RKO (cell line): ENCODE results near the gene ZFAND6.
"Not testable (repeated sequence)": the region's sequence is repeated elsewhere in the genome, so short reads cannot be mapped to it uniquely, and the experiment has no call there.

Experiments used
- DNase-seq: peaks from one replicate; pipeline ENCODE4 v3.0.0-alpha.2; 2016; ENCODE audit warnings: low spot score

ZFAND6 gene

GRCh38 chr15:80058851-80059785 lies at the start of gene ZFAND6:
Gene ZFAND6 (plus strand): TSS chr15:80059676. CDS start chr15:80120345, 60,669 bp downstream.
- peak; percentile 93 for DNase-seq

- no peak for DNase-seq
Measured at GRCh38 chr15:80010131-80010673, 49.3 kb upstream of the ZFAND6 start.

GRCh38 chr15:80011041-80011523 lies 48.4 kb upstream of the ZFAND6 start:
- DNase-seq = peak; percentile 49

GRCh38 chr15:80011596-80011995 lies 47.9 kb upstream of the ZFAND6 start:
- DNase-seq = no peak

GRCh38 chr15:80012060-80012726 lies 47.3 kb upstream of the ZFAND6 start:
- no peak for DNase-seq

DNA sequence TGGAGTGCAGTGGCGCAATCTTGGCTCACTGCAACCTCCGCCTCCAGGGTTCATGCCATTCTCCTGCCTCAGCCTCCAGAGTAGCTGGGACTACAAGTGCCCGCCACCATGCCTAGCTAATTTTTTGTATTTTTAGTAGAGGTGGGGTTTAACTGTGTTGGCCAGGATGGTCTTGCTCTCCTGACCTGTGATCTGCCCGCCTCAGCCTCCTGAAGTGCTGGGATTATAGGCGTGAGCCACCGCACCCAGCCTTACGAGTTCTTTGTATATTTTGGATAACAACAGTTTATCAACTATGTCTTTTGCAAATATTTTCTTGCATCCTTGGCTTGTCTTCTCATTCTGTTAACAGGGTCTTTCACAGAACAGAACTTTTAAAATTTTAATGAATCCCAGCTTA lies 45.3 kb upstream of the ZFAND6 start:
- not testable (repeated sequence) for DNase-seq

GRCh38 chr15:80015156-80015555 lies 44.3 kb upstream of the ZFAND6 start:
- DNase-seq = no peak

GRCh38 chr15:80016506-80016905 lies 43.0 kb upstream of the ZFAND6 start:
- DNase-seq = not testable (repeated sequence)

DNA sequence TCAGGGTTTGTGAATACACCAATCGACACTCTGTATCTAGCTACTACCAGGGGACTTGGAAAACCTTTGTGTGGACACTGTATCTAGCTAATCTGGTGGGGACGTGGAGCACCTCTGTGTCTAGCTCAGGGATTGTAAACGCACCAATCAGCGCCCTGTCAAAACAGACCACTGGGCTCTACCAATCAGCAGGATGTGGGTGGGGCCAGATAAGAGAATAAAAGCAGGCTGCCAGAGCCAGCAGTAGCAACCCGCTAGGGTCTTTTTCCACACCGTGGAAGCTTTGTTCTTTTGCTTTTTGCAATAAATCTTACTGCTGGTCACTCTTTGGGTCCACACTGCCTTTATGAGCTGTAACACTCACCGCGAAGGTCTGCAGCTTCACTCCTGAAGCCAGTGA lies 42.3 kb upstream of the ZFAND6 start:
- DNase-seq = not testable (repeated sequence)

- no peak for DNase-seq
Measured at GRCh38 chr15:80019168-80019745, 40.2 kb upstream of the ZFAND6 start.

GRCh38 chr15:80020149-80020548 lies 39.3 kb upstream of the ZFAND6 start:
- DNase-seq = not testable (repeated sequence)

- DNase-seq = no peak
Measured at GRCh38 chr15:80020731-80021130, 38.7 kb upstream of the ZFAND6 start.

DNA sequence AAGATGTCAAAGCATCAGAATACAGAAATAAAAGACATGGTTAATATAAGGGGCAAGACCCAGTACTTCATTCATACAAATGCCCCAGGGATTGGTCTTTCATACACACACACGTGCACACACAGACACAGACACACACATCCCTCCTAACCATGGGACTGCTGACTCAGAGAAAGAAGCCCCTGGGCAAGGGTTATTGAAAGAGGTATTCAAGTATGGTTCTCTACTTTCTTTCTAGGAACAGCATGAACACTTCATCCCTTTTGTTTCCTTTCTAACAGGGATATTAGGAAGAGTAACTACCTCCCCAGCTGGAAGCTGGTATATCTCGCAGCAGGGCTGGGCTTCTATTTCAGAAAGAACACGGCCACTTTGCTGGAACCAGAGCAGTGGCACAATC lies 33.2 kb upstream of the ZFAND6 start:
- DNase-seq = no peak

GRCh38 chr15:80026754-80027153 lies 32.7 kb upstream of the ZFAND6 start:
- DNase-seq = no peak

GRCh38 chr15:80028937-80029336 lies 30.5 kb upstream of the ZFAND6 start:
- no peak for DNase-seq

GRCh38 chr15:80031841-80032240 lies 27.6 kb upstream of the ZFAND6 start:
- peak; percentile 32 for DNase-seq

- no peak for DNase-seq
Measured at GRCh38 chr15:80034629-80035028, 24.8 kb upstream of the ZFAND6 start.

DNA sequence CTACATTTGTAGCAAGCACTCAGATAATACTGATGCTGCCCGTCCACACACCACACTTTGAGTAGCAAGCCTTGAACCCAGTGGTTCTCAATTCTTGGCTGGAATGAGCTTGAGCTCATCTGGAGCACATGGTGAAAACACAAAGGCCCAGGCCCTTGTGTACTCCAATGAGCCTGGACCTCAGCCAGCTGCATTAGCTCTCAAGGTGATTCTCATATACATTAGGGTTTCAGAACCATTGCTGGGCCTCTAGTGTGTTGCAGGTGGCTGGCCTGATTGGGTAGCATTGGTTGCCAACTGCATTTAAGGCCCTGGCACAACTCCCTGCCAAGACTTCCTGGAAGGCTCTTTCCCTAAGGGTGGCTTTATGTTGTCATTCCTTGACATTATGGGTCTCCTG lies 23.4 kb upstream of the ZFAND6 start:
- DNase-seq = no peak

DNA sequence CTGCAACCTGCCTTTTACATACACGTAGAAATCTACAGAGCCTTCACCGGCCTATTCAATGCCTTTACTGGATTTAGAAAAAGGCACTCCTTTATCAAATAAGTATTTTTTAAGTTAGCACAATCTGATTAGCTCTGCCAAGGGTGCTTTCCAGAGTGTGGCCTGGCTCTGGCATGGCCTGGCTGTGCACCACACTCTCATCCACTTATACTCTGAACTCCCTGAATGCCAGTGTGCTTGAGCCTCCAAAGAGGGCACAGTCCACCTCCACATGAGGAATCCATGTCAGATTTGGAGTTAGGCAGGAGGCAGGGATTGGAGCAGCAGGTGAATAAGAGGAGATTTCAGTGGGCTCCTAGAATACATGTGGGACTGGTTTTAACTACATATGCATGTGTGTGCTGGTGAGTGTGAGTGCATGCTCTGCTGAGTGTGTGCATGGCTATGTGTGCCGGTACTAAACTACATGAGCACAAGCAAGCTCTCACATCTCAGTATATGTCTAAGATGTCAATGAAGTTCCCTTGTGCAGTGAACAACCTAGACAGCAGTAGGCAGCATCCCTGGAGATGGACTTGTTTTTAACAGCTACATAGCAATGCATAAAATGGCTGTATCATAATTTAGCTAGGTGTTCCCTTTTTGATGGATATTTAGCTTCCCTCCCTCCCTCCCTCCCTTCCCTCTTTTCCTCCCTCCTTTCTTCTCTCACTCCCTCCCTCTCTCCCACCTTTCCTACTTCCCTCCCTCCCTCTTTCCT lies 17.8 kb upstream of the ZFAND6 start:
- DNase-seq = no peak

DNA sequence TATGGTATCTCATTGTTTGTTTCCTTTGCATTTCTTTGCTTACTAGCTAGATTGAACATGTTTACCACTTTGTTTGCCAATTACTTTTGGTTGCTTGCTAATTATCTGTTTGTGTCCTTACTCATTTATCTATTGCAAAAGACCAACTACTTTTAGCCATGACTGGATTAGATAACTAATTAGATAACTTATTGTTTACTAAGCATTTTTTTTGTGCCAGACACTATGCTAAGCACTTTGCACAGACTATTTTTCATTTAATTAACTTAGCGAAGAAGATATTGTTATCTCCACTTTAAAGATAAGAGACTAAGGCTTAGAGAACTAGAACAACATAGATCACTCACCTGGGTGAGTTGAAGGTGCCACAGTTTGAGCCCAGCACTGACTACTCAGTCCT lies 16.9 kb upstream of the ZFAND6 start:
- no peak for DNase-seq

- not testable (repeated sequence) for DNase-seq
Measured at GRCh38 chr15:80045219-80045618, 14.3 kb upstream of the ZFAND6 start.

DNA sequence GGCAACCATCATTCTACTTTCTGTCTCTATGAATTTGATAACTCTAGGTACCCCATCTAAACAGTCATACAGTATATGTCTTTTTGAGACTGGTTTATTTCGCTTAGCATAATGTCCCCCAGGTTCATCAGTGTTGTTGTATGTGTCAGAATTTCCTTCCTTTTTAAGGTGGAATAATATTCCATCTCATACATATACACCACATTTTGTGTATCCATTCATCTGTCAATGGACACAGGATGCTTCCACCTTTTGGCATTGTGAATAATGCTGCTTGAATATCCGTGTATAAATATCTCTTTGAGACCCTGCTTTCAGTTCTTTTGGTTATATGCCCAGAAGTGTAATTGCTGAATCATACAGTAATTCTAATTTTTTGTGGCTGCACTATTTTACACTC lies 10.4 kb upstream of the ZFAND6 start:
- DNase-seq = no peak
